ENCODE results near the gene C11orf68.
A peak's percentile ranks its signal among the peaks of the same experiment; 100 is the strongest.

The C11orf68 gene

DNA sequence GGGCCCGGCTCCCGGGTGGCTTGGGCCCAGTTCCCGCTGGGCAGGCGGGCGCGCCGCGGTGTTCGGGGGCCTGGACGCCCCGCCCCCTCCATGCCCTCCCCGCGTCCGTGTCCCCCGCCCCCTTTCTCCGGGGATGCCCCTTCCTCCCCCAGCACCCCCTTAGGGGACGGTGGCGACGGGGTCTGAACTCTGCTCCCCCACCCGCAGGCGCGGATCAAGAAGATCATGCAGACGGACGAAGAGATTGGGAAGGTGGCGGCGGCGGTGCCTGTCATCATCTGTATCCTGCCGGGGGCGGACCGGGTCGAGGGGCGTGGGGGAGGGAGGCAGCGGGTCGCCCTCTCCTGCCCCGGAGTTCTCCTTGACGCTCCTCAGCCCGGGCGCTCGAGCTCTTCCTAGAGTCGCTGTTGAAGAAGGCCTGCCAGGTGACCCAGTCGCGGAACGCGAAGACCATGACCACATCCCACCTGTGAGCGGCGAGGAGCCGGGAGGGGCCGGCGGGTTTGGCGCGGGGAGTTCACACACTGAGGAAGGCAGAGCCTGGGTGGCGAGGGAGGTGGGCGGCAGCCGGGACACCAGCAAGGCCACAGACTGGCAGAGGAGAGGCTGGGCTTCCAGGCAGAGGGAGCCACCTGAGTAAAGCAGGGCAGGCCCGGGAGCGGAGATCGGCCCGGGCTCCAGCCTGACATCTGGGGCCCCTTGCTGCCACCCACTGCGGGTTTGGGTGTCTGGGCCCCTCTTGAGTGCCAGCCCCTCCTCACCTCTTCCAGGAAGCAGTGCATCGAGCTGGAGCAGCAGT is 910 bp upstream of the C11orf68 start:
- TF ChIP-seq, protein P1, sequence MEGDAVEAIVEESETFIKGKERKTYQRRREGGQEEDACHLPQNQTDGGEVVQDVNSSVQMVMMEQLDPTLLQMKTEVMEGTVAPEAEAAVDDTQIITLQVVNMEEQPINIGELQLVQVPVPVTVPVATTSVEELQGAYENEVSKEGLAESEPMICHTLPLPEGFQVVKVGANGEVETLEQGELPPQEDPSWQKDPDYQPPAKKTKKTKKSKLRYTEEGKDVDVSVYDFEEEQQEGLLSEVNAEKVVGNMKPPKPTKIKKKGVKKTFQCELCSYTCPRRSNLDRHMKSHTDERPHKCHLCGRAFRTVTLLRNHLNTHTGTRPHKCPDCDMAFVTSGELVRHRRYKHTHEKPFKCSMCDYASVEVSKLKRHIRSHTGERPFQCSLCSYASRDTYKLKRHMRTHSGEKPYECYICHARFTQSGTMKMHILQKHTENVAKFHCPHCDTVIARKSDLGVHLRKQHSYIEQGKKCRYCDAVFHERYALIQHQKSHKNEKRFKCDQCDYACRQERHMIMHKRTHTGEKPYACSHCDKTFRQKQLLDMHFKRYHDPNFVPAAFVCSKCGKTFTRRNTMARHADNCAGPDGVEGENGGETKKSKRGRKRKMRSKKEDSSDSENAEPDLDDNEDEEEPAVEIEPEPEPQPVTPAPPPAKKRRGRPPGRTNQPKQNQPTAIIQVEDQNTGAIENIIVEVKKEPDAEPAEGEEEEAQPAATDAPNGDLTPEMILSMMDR (IDR thresholded peaks at IDR 0.05; ENCODE audit: low read length, missing control alignments): no peak
- peak overlapping the region; percentile 78 for H3K4me3 ChIP-seq (replicated peaks; ENCODE audit: low read depth, low read length)
- DNase-seq (ENCODE audit: low read depth): no peak

DNA sequence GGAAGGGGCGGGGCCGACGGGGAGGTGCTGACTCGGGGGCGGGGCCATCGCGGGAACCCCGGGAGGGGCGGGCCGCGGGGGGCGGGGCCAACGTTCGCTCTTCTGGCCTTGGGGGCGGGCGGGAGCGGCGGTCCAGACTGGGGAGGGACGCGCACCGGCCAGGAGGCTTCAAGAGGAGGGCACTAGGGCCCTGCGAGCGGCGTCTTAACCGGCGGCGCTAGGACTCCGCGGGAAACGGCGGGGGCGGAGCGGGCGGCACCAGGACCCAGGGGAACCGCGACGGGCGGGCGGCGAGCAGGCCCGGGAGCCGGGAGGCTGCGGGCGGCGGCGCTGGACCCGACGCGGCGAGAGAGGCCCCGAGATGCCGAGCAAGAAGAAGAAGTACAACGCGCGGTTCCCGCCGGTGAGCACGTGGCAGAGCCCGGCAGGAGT is 295 bp upstream of the C11orf68 start, which contains the start of gene DRAP1:
DRAP1 (plus strand) TSS at position 286 of the 432 bp plus-strand sequence; CDS start at position 362, 76 bp downstream.
- peak; percentile 99 for DNase-seq (ENCODE audit: low read depth)
- H3K4me3 ChIP-seq (replicated peaks; ENCODE audit: low read depth, low read length): peak within 1 kb of the TSS; percentile 95
- TF ChIP-seq, protein P1 (IDR thresholded peaks at IDR 0.05; ENCODE audit: low read length, missing control alignments): no peak

DNA sequence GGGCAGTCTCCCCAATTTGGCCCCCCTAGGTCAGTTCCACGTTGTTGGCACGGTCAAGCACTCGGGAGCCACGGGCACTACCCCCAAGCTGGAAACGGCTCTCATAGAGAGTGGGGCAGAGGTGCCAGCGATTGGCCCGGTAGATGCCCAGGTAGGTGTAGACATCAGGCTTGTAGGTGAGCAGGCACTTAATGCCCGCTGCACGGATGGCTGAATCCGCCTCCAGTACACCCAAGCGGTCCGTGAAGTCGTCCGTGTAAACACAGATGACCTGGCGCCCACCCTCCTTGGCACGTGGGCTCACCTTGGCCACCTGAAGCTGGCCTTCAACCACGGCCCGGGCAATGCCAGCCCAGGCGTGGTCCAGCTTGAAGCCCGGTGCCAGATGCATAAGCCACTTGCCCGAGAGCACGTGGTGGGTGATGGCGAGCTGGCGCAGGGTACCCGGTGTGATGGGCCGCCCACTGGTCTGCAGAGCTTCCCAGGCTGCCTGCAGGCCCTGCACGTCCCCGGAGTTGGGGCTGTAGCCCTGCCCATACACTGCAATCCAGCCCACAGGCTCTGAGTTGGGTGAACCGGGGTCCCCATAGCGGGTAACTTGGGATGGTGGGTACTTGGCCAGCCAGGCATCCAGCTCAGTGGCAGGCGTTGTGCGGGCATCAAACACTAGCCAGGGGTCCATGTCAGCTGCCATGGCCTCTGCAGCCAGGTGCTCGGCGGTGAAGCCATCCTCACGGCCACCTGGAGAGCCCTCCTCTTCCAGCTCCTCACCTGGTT is 1.2 kb downstream of the C11orf68 start:
- H3K4me3 ChIP-seq (replicated peaks; ENCODE audit: low read depth, low read length): peak overlapping the region; percentile 95
- no peak for DNase-seq (ENCODE audit: low read depth)
- TF ChIP-seq, protein P1 (IDR thresholded peaks at IDR 0.05; ENCODE audit: low read length, missing control alignments): no peak

DNA sequence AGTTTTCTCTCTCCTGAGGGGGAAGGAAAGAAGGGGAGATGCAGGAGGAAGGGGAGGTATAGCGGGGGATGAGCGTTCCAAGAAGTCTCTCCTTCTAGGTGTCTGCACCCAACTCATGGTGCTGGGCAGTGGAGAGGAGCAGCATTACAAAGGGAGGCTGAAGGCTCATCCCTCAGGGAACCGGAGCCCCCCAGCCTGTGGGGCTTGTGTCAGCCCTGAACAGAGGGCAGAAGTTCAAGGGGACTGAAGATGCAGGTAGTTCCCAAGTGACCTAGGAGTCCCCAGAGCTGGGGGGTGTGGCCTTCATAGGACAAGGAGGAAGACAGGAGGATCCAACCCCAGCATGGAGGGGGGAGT is 1.8 kb downstream of the C11orf68 start:
- no peak for DNase-seq (ENCODE audit: low read depth)
- peak overlapping the region; percentile 95 for H3K4me3 ChIP-seq (replicated peaks; ENCODE audit: low read depth, low read length)
- TF ChIP-seq, protein P1 (IDR thresholded peaks at IDR 0.05; ENCODE audit: low read length, missing control alignments): no peak

DNA sequence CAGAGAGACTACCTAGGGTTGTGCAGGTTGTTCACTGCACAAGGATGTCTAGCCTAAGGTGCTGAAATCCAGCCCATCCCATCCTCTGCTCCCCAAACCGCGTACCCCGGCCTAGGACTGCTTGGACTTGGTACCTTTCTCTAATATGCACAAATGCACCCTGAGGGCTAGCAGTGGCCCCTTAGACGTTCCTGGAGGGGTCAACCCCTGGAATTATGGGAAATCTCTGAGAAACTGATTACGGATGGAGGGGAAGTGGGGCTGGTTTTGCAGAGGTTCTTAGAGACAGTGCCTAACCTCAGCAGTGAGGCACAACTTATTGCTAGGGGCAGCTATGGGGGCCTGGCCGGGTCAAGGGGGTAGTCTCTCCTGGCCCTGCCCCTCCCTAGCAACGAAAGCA is 2.5 kb downstream of the C11orf68 start:
- no peak for DNase-seq (ENCODE audit: low read depth)
- TF ChIP-seq, protein P1 (IDR thresholded peaks at IDR 0.05; ENCODE audit: low read length, missing control alignments): no peak
- H3K4me3 ChIP-seq (replicated peaks; ENCODE audit: low read depth, low read length): no peak overlapping the region

DNA sequence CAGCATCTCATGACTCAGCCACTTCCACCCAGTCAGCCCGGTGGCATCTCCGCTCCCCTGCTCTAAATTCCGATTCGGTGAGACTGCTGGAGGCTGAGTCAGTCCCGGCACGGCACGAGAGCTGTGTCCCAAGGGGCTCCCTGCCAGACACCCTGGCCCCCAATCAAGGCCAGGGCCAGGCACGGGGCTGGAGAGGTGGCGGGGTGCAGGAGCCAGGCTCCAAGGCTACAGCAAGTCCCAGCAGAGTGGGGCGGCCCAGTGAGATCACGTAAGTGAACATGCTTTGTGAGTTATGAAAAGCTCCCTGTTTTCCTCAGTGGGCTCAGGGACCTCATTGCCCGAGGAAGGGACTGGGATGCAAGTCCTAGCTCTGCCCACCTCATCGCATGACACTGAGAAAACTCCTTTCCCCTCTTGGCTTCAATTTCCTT is 3.0 kb downstream of the C11orf68 start:
- TF ChIP-seq, protein P1 (IDR thresholded peaks at IDR 0.05; ENCODE audit: low read length, missing control alignments): no peak
- peak; percentile 96 for DNase-seq (ENCODE audit: low read depth)
- peak overlapping the region; percentile 27 for H3K4me3 ChIP-seq (replicated peaks; ENCODE audit: low read depth, low read length)
